ENCODE results near the gene ZNF335. TPM values are rescaled to one million over a fixed set of nuclear protein-coding genes. Genes with fewer than 3 reads are reported as not detected.
A peak's percentile ranks its signal among the peaks of the same experiment; 100 is the strongest.

The ZNF335 gene
- total and polyA plus RNA-seq, 2 of the 13 experiments (the other 11 are each of a cell fraction or from before 2014, with no cell fraction given) = 9.7 to 13.7 TPM

- peak; percentile 26; the same call in 1 of the 2 replicates for TF ChIP-seq ZNF687 (CRISPR knock-in tag; IDR thresholded peaks at IDR 0.05)
- TF ChIP-seq TP53 (CRISPR knock-in tag; conservative IDR thresholded peaks at IDR 0.05) = no peak
- TF ChIP-seq ZNF629 (CRISPR knock-in tag; conservative IDR thresholded peaks at IDR 0.05) = 0 out of 2 replicates have a peak, but pooled peaks have one; percentile 29
- TF ChIP-seq NFRKB (IDR thresholded peaks at IDR 0.05) = no peak
- TF ChIP-seq SUZ12 (IDR thresholded peaks at IDR 0.05; ENCODE audit: low read depth, low read length) = no peak
- no peak for TF ChIP-seq ZNF276 (CRISPR knock-in tag; IDR thresholded peaks at IDR 0.05; ENCODE audit: low read depth)
- no peak for TF ChIP-seq DDIT3 (CRISPR knock-in tag; IDR thresholded peaks at IDR 0.05)
- no peak for TF ChIP-seq ZNF552 (CRISPR knock-in tag; IDR thresholded peaks at IDR 0.05; ENCODE audit: borderline replicate concordance)
- no peak for TF ChIP-seq MEIS2 (CRISPR knock-in tag; IDR thresholded peaks at IDR 0.05)
- TF ChIP-seq MNT (IDR thresholded peaks at IDR 0.05) = no peak
- TF ChIP-seq GABPA (IDR thresholded peaks at IDR 0.05; ENCODE audit: low read depth, low read length) = no peak
- no peak for TF ChIP-seq GABPA (CRISPR knock-in tag; IDR thresholded peaks at IDR 0.05; ENCODE audit: low read depth)
- TF ChIP-seq ZNF407 (CRISPR knock-in tag; IDR thresholded peaks at IDR 0.05; ENCODE audit: not compliant biosample characterization) = peak; percentile 51
Measured at GRCh38 chr20:45925821-45926506, 46.0 kb downstream of the ZNF335 start (continued).

All from HepG2 (cell line).